NCI-H1694 (cell line): Measurements from ENCODE around the gene SPECC1L.

ENCODE experiments used
- DNase-seq: peaks from one replicate; lab custom pipeline; 2025; lab: John Stamatoyannopoulos, UW

Gene SPECC1L

GRCh38 chr22:24414523-24414922 is 143.9 kb downstream of the SPECC1L start:
- DNase-seq, result no peak

- no peak for DNase-seq
Measured at GRCh38 chr22:24414984-24415945, 144.6 kb downstream of the SPECC1L start.

- DNase-seq, result peak; percentile 32
Measured at GRCh38 chr22:24416095-24416494, 145.5 kb downstream of the SPECC1L start.

- no peak for DNase-seq
Measured at GRCh38 chr22:24416611-24417010, 146.0 kb downstream of the SPECC1L start.

- no peak for DNase-seq
Measured at GRCh38 chr22:24417200-24417599, 146.6 kb downstream of the SPECC1L start.

- no peak for DNase-seq
Measured at GRCh38 chr22:24417901-24418641, 147.4 kb downstream of the SPECC1L start.

- DNase-seq, result no peak
Measured at GRCh38 chr22:24418786-24419474, 148.3 kb downstream of the SPECC1L start.

- no peak for DNase-seq
Measured at GRCh38 chr22:24419475-24419850, 148.8 kb downstream of the SPECC1L start.

GRCh38 chr22:24420072-24420976 is 149.7 kb downstream of the SPECC1L start:
- no peak for DNase-seq

GRCh38 chr22:24420977-24421343 is 150.3 kb downstream of the SPECC1L start:
- no peak for DNase-seq

- no peak for DNase-seq
Measured at GRCh38 chr22:24421428-24421931, 150.8 kb downstream of the SPECC1L start.

- DNase-seq, result no peak
Measured at GRCh38 chr22:24422102-24422665, 151.6 kb downstream of the SPECC1L start.

GRCh38 chr22:24423519-24424000 is 152.9 kb downstream of the SPECC1L start:
- no peak for DNase-seq

- no peak for DNase-seq
Measured at GRCh38 chr22:24424001-24424900, 153.6 kb downstream of the SPECC1L start.

GRCh38 chr22:24424901-24425775 is 154.5 kb downstream of the SPECC1L start:
- DNase-seq, result no peak

- DNase-seq, result no peak
Measured at GRCh38 chr22:24426436-24426835, 155.8 kb downstream of the SPECC1L start.

- DNase-seq, result no peak
Measured at GRCh38 chr22:24426851-24427499, 156.3 kb downstream of the SPECC1L start.

- DNase-seq, result no peak
Measured at GRCh38 chr22:24427500-24428164, 157.0 kb downstream of the SPECC1L start, which contains the start of gene ADORA2A. Gene ADORA2A, plus strand, starts transcription at chr22:24427599. Its CDS starts 5,806 bp downstream, at chr22:24433405.
